ENCODE results near the gene ADTRP. TPM values are rescaled to one million over a fixed set of nuclear protein-coding genes. Genes with fewer than 3 reads are reported as not detected.

ADTRP gene
- total RNA-seq, 1 experiment from 2014 or later, result 0.50 TPM

GRCh38 chr6:11684901-11685480 is 93.6 kb downstream of the ADTRP start:
- H3K27ac Mint-ChIP-seq, result no peak overlapping the region
- peaks cover 18% of the 10 kb centered on the region for H3K36me3 Mint-ChIP-seq
- TF ChIP-seq PRDM15 (CRISPR knock-in tag; IDR thresholded peaks at IDR 0.05) (no peak), TEAD1 (CRISPR knock-in tag; IDR thresholded peaks at IDR 0.05) (no peak), TEAD4 (CRISPR knock-in tag; IDR thresholded peaks at IDR 0.05) (no peak), JUN (CRISPR knock-in tag; IDR thresholded peaks at IDR 0.05) (no peak), TP53 (CRISPR knock-in tag; IDR thresholded peaks at IDR 0.05) (no peak), JAZF1 (CRISPR knock-in tag; IDR thresholded peaks at IDR 0.05) (no peak), HMGA2 (CRISPR knock-in tag; IDR thresholded peaks at IDR 0.05) (no peak), EMX1 (CRISPR knock-in tag; IDR thresholded peaks at IDR 0.05) (no peak), NR3C1 (CRISPR knock-in tag; conservative IDR thresholded peaks at IDR 0.05; ENCODE audit: low read depth) (no peak), ETV6 (CRISPR knock-in tag; IDR thresholded peaks at IDR 0.05) (no peak)
- TF ChIP-seq, protein P1, sequence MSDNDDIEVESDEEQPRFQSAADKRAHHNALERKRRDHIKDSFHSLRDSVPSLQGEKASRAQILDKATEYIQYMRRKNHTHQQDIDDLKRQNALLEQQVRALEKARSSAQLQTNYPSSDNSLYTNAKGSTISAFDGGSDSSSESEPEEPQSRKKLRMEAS (CRISPR knock-in tag; IDR thresholded peaks at IDR 0.05), result no peak
- TF ChIP-seq, protein P2, sequence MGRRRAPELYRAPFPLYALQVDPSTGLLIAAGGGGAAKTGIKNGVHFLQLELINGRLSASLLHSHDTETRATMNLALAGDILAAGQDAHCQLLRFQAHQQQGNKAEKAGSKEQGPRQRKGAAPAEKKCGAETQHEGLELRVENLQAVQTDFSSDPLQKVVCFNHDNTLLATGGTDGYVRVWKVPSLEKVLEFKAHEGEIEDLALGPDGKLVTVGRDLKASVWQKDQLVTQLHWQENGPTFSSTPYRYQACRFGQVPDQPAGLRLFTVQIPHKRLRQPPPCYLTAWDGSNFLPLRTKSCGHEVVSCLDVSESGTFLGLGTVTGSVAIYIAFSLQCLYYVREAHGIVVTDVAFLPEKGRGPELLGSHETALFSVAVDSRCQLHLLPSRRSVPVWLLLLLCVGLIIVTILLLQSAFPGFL (CRISPR knock-in tag; IDR thresholded peaks at IDR 0.05; ENCODE audit: borderline replicate concordance), result no peak
- TF ChIP-seq, protein P3, sequence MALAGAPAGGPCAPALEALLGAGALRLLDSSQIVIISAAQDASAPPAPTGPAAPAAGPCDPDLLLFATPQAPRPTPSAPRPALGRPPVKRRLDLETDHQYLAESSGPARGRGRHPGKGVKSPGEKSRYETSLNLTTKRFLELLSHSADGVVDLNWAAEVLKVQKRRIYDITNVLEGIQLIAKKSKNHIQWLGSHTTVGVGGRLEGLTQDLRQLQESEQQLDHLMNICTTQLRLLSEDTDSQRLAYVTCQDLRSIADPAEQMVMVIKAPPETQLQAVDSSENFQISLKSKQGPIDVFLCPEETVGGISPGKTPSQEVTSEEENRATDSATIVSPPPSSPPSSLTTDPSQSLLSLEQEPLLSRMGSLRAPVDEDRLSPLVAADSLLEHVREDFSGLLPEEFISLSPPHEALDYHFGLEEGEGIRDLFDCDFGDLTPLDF (CRISPR knock-in tag; IDR thresholded peaks at IDR 0.05), result no peak
- DNase-seq (ENCODE audit: low spot score) (no peak), ATAC-seq (no peak)
- H3K9me3 Mint-ChIP-seq, result peaks cover 54% of the 10 kb centered on the region
- no peak overlapping the region for H3K4me3 Mint-ChIP-seq
- H3K4me1 Mint-ChIP-seq, result peaks cover 20% of the 10 kb centered on the region
- ChIA-PET CTCF (interaction anchor here (0.6 kb wide), 1 partner anchor 30 kb away, joined by 3 read pairs; no protein-coding TSS in a partner anchor), POLR2A (no interaction called here)
- H3K27me3 Mint-ChIP-seq (ENCODE audit: low read depth), result no peaks in the 10 kb centered on the region

- peaks cover 20% of the 10 kb centered on the region for H3K4me1 Mint-ChIP-seq
- no peak for ATAC-seq
- H3K27ac Mint-ChIP-seq, result no peak overlapping the region
- POLR2A ChIA-PET, result no interaction called here
- peaks cover 56% of the 10 kb centered on the region for H3K9me3 Mint-ChIP-seq
- H3K36me3 Mint-ChIP-seq, result peaks cover 26% of the 10 kb centered on the region
- no peak overlapping the region for H3K4me3 Mint-ChIP-seq
- CTCF ChIA-PET, result no interaction called here
- DNase-seq (ENCODE audit: low spot score), result no peak
- H3K27me3 Mint-ChIP-seq (ENCODE audit: low read depth), result no peaks in the 10 kb centered on the region
- TF ChIP-seq ATF1 (CRISPR knock-in tag; IDR thresholded peaks at IDR 0.05) (no peak), ZNF232 (CRISPR knock-in tag; IDR thresholded peaks at IDR 0.05) (no peak), E2F4 (CRISPR knock-in tag; IDR thresholded peaks at IDR 0.05; ENCODE audit: borderline replicate concordance, low read depth) (no peak), ESRRA (CRISPR knock-in tag; IDR thresholded peaks at IDR 0.05; ENCODE audit: borderline replicate concordance) (no peak)
- TF ChIP-seq, protein P2 (CRISPR knock-in tag; IDR thresholded peaks at IDR 0.05; ENCODE audit: borderline replicate concordance), result no peak
- TF ChIP-seq, protein P4, sequence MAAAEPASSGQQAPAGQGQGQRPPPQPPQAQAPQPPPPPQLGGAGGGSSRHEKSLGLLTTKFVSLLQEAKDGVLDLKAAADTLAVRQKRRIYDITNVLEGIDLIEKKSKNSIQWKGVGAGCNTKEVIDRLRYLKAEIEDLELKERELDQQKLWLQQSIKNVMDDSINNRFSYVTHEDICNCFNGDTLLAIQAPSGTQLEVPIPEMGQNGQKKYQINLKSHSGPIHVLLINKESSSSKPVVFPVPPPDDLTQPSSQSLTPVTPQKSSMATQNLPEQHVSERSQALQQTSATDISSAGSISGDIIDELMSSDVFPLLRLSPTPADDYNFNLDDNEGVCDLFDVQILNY (CRISPR knock-in tag; IDR thresholded peaks at IDR 0.05), result no peak
- TF ChIP-seq, protein P5, sequence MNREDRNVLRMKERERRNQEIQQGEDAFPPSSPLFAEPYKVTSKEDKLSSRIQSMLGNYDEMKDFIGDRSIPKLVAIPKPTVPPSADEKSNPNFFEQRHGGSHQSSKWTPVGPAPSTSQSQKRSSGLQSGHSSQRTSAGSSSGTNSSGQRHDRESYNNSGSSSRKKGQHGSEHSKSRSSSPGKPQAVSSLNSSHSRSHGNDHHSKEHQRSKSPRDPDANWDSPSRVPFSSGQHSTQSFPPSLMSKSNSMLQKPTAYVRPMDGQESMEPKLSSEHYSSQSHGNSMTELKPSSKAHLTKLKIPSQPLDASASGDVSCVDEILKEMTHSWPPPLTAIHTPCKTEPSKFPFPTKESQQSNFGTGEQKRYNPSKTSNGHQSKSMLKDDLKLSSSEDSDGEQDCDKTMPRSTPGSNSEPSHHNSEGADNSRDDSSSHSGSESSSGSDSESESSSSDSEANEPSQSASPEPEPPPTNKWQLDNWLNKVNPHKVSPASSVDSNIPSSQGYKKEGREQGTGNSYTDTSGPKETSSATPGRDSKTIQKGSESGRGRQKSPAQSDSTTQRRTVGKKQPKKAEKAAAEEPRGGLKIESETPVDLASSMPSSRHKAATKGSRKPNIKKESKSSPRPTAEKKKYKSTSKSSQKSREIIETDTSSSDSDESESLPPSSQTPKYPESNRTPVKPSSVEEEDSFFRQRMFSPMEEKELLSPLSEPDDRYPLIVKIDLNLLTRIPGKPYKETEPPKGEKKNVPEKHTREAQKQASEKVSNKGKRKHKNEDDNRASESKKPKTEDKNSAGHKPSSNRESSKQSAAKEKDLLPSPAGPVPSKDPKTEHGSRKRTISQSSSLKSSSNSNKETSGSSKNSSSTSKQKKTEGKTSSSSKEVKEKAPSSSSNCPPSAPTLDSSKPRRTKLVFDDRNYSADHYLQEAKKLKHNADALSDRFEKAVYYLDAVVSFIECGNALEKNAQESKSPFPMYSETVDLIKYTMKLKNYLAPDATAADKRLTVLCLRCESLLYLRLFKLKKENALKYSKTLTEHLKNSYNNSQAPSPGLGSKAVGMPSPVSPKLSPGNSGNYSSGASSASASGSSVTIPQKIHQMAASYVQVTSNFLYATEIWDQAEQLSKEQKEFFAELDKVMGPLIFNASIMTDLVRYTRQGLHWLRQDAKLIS (CRISPR knock-in tag; IDR thresholded peaks at IDR 0.05; ENCODE audit: borderline replicate concordance), result no peak
- TF ChIP-seq, protein P6, sequence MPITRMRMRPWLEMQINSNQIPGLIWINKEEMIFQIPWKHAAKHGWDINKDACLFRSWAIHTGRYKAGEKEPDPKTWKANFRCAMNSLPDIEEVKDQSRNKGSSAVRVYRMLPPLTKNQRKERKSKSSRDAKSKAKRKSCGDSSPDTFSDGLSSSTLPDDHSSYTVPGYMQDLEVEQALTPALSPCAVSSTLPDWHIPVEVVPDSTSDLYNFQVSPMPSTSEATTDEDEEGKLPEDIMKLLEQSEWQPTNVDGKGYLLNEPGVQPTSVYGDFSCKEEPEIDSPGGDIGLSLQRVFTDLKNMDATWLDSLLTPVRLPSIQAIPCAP (CRISPR knock-in tag; IDR thresholded peaks at IDR 0.05), result no peak
Measured at GRCh38 chr6:11683871-11684270, 94.7 kb downstream of the ADTRP start.
